ENCODE results near the gene CDH13. TPM values are rescaled to one million over a fixed set of nuclear protein-coding genes. Genes with fewer than 3 reads are reported as not detected.

CDH13 gene
- total and polyA plus RNA-seq, 10 of the 15 experiments (the other 5 are each of a cell fraction or from before 2014, with no cell fraction given), result under 0.01 to 0.05 TPM; not detected in 8

DNA sequence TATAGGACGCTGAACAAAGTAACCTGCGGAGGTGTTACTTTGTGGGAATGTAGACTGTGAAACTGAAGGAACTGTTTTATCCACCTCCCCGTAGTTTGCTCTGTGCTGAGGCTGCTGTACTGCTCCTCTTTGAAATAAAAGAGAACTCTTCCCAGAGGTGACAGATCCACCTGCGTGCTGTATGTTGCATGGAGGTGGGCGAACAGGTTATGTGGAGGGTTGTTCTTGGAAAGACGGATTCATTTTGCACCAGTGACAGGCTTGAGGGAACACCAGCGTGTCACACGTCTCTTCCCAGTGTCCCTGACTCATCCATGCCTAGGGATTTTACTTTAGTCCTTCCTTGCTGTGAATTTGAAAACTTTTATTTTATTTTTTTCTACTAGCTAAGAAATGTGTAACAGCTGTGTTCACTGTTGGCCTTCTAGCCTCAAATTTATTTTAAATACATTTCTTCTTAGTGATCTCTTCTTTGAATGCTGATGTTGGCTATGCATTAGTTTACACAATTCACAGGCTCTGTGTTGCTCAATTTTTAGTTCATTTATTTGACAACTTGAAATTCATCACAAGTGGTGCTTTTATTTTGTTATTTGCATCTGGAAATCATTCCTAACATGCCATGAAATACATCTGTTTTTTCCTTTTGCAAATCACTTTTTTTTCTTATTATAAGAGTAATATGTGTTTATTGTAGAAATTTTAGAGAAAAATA is 512.4 kb downstream of the CDH13 start (continued):
- TF ChIP-seq RAD21 (IDR thresholded peaks at IDR 0.05; ENCODE audit: insufficient read depth, low read depth, low read length) (no peak), MTA2 (IDR thresholded peaks at IDR 0.05; ENCODE audit: low read depth) (no peak)

DNA sequence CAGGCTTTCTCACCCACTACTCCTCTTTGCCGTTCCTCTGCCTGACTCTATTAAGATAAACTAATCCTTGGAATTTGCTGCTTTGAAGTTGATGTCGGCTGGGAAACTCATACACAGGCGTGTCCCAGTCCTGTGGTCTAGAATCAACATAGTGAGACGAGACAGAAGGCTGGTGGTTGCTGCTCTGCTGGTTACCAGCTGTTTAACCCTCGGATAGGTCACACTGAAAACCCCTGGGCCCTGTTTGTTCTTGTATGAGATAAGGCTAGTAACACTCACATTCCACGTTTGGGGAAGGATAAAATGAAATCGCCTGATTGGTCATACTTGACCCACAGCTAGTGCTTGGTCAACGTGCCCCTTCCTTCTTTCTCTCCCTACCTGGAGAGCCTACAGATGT is 517.0 kb downstream of the CDH13 start:
- FAIRE-seq (no peak), ATAC-seq (no peak), DNase-seq (ENCODE audit: low read depth, low spot score) (no peak)
- TF ChIP-seq POLR2AphosphoS2 (IDR thresholded peaks at IDR 0.05; ENCODE audit: low read depth, low read length) (no peak), SIN3A (IDR thresholded peaks at IDR 0.05; ENCODE audit: low read depth, low read length) (no peak), EZH2 (IDR thresholded peaks at IDR 0.05; ENCODE audit: borderline replicate concordance, control insufficient read depth, low read depth, low read length) (no peak), SIX5 (IDR thresholded peaks at IDR 0.05; ENCODE audit: low read depth, low read length, severe bottlenecking) (no peak), RFX5 (IDR thresholded peaks at IDR 0.05; ENCODE audit: low read depth, low read length) (no peak), ZNF207 (IDR thresholded peaks at IDR 0.05; ENCODE audit: borderline replicate concordance) (no peak), SRF (IDR thresholded peaks at IDR 0.05; ENCODE audit: low read depth in 2 of 2, low read length in 2 of 2) (no peak), ZNF622 (IDR thresholded peaks at IDR 0.05) (no peak), MEF2A (IDR thresholded peaks at IDR 0.05; ENCODE audit: insufficient read depth, low read depth, low read length) (no peak)
- TF ChIP-seq, protein P1, sequence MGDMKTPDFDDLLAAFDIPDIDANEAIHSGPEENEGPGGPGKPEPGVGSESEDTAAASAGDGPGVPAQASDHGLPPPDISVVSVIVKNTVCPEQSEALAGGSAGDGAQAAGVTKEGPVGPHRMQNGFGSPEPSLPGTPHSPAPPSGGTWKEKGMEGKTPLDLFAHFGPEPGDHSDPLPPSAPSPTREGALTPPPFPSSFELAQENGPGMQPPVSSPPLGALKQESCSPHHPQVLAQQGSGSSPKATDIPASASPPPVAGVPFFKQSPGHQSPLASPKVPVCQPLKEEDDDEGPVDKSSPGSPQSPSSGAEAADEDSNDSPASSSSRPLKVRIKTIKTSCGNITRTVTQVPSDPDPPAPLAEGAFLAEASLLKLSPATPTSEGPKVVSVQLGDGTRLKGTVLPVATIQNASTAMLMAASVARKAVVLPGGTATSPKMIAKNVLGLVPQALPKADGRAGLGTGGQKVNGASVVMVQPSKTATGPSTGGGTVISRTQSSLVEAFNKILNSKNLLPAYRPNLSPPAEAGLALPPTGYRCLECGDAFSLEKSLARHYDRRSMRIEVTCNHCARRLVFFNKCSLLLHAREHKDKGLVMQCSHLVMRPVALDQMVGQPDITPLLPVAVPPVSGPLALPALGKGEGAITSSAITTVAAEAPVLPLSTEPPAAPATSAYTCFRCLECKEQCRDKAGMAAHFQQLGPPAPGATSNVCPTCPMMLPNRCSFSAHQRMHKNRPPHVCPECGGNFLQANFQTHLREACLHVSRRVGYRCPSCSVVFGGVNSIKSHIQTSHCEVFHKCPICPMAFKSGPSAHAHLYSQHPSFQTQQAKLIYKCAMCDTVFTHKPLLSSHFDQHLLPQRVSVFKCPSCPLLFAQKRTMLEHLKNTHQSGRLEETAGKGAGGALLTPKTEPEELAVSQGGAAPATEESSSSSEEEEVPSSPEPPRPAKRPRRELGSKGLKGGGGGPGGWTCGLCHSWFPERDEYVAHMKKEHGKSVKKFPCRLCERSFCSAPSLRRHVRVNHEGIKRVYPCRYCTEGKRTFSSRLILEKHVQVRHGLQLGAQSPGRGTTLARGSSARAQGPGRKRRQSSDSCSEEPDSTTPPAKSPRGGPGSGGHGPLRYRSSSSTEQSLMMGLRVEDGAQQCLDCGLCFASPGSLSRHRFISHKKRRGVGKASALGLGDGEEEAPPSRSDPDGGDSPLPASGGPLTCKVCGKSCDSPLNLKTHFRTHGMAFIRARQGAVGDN (IDR thresholded peaks at IDR 0.05), result no peak
- Histone ChIP-seq H3K4me1 (ENCODE audit: control insufficient read depth, insufficient read depth, low read length) (no peaks in the 10 kb centered on the region), H3K4me2 (ENCODE audit: control insufficient read depth, insufficient read depth) (no peak overlapping the region), H3K79me2 (ENCODE audit: control insufficient read depth, insufficient read depth, low read length) (no peaks in the 10 kb centered on the region), H3K9ac (ENCODE audit: control insufficient read depth, insufficient read depth, low read length) (no peak overlapping the region), H3K9me3 (replicated peaks; ENCODE audit: control insufficient read depth, insufficient read depth, low read length) (no peaks in the 10 kb centered on the region), H2AFZ (ENCODE audit: control insufficient read depth, low read depth, low read length) (no peak overlapping the region), H3K27ac (ENCODE audit: control insufficient read depth, insufficient read depth) (no peak overlapping the region), H3K36me3 (ENCODE audit: control insufficient read depth in 2 of 2, insufficient read depth in 2 of 2, low read length in 1 of 2) (no peaks in the 10 kb centered on the region), H4K20me1 (ENCODE audit: control insufficient read depth, insufficient read depth) (no peaks in the 10 kb centered on the region), H3K4me3 (no peak overlapping the region), H3K27me3 (replicated peaks in 1 of 2; ENCODE audit: control insufficient read depth in 2 of 2, insufficient read depth in 2 of 2, low read length in 1 of 2) (no peaks in the 10 kb centered on the region)
- POLR2A ChIA-PET, result no interaction called here
- intact Hi-C loops (cut with micrococcal nuclease; ENCODE audit: unreplicated experiment) (no loop called here), in situ Hi-C loops (cut with MboI) (no loop called here)
- RAD21 ChIA-PET (ENCODE audit: unreplicated experiment), result no interaction called here
- no TSS peak for BruUV-seq (replicated peaks)
- SMC1A ChIA-PET (ENCODE audit: uncharacterized antibody, unreplicated experiment), result no interaction called here
- CTCF ChIA-PET, result no interaction called here
- 6% methylated on average over 8 of the region's 8 CpGs for WGBS (ENCODE audit: insufficient coverage, insufficient replicate concordance, low lambda C conversion rate, missing lambda C conversion rate)
